OCI-LY7 (cell line): ENCODE data around the gene FAM76A. TPM values are rescaled to one million over a fixed set of nuclear protein-coding genes. Genes with fewer than 3 reads are reported as not detected.

ENCODE experiments used
- BruUV-seq: library from RNA; stranded (reverse); fragments of 400-500 nt; replicated peaks from 2 replicates; lab custom pipeline; 2021; lab: Mats Ljungman, UMichigan
- CTCF ChIA-PET: fragments of 300-600 bp; sonication (Branson Sonifier 250); formaldehyde crosslinking; loops from one replicate; lab custom pipeline; 2022; ENCODE audit warnings: antibody characterized with exemption; ENCODE audit not compliant: unreplicated experiment; lab: Charles Lee
- POLR2A ChIA-PET: fragments of 300-600 bp; sonication (Branson Sonifier 250); formaldehyde crosslinking; loops from one replicate; lab custom pipeline; 2022; ENCODE audit warnings: antibody characterized with exemption; lab: Charles Lee
- DNase-seq: peaks from one replicate; pipeline ENCODE4 v3.0.0-alpha.2; 2015; ENCODE audit warnings: low spot score
- H2AFZ ChIP-seq: fragments of 200-600 bp; sonication (generic), shearing (Covaris generic); 2 replicates; pipeline ENCODE4 v1.6.1; 2014; ENCODE audit warnings: mild to moderate bottlenecking, antibody characterized with exemption, low read length, moderate library complexity
- H3K27ac ChIP-seq: fragments of 200-600 bp; sonication (generic); 2 replicates; pipeline ENCODE4 v1.5.1; 2014; ENCODE audit warnings: mixed run types, low read depth, mild to moderate bottlenecking, moderate library complexity, low read length, inconsistent platforms; ENCODE audit not compliant: poor library complexity, severe bottlenecking
- H3K36me3 ChIP-seq: fragments of 200-600 bp; sonication (generic); 2 replicates; pipeline ENCODE4 v1.6.1; 2014; ENCODE audit warnings: mild to moderate bottlenecking, antibody characterized with exemption, low read length, moderate library complexity, mixed read lengths; ENCODE audit not compliant: insufficient read depth
- H3K4me1 ChIP-seq: fragments of 200-600 bp; sonication (generic); 2 replicates; pipeline ENCODE4 v1.5.1; 2014; ENCODE audit warnings: mild to moderate bottlenecking, low read length; ENCODE audit not compliant: insufficient read depth, poor library complexity, severe bottlenecking
- H3K4me2 ChIP-seq: fragments of 200-600 bp; sonication (generic); 2 replicates; pipeline ENCODE4 v1.6.1; 2014; ENCODE audit warnings: mild to moderate bottlenecking, low read length
- H3K4me3 ChIP-seq: fragments of 200-600 bp; sonication (generic); 2 replicates; pipeline ENCODE4 v1.5.1; 2014; ENCODE audit warnings: mild to moderate bottlenecking, low read depth, low read length; ENCODE audit not compliant: poor library complexity, severe bottlenecking
- H3K79me2 ChIP-seq: fragments of 200-600 bp; sonication (generic); 2 replicates; pipeline ENCODE4 v1.6.1; 2016; ENCODE audit warnings: low read depth, mild to moderate bottlenecking, low read length, moderate library complexity, mixed read lengths; ENCODE audit not compliant: insufficient read depth
- H3K9me2 ChIP-seq: fragments of 200-600 bp; sonication (generic); 2 replicates; pipeline ENCODE4 v1.6.1; 2016; ENCODE audit warnings: mild to moderate bottlenecking, low read length, mixed read lengths; ENCODE audit not compliant: insufficient read depth
- H3K9me3 ChIP-seq: fragments of 200-600 bp; sonication (generic); 2 replicates; pipeline ENCODE4 v1.6.1; 2014; ENCODE audit warnings: mild to moderate bottlenecking, mixed run types, low read length, mixed read lengths
- H4K20me1 ChIP-seq: fragments of 200-600 bp; sonication (generic); 2 replicates; pipeline ENCODE4 v1.6.1; 2014; ENCODE audit warnings: mild to moderate bottlenecking, antibody characterized with exemption, low read length, moderate library complexity, mixed read lengths; ENCODE audit not compliant: insufficient read depth
- EZH2phosphoT487 ChIP-seq: fragments of 200-600 bp; sonication (generic); IDR thresholded peaks from 2 replicates; pipeline ENCODE4 v1.6.1; 2018; ENCODE audit warnings: low read depth, borderline replicate concordance, mild to moderate bottlenecking, mixed run types, antibody characterized with exemption, low read length, moderate library complexity, mixed read lengths
- intact Hi-C: fragments of 100-400 bp; cut with micrococcal nuclease; formaldehyde crosslinking; loops from one replicate; pipeline ENCODE4 v1.10.0; 2022; ENCODE audit not compliant: unreplicated experiment
- total RNA-seq, 2 experiments: library from RNA; depleted of rRNA in 1 of 2; stranded (reverse); fragments of >200 nt in 1 of 2; shearing (Covaris generic) in 1 of 2; gene quantifications; 2 replicates each; pipeline ENCODE4 v1.2.3, GENCODE V29; 2014 to 2022
- TF ChIP-seq, protein P1 (sequence below): fragments of 200-600 bp; sonication (generic); conservative IDR thresholded peaks from 2 replicates; pipeline ENCODE4 v1.5.1; 2014; ENCODE audit warnings: mild to moderate bottlenecking, antibody characterized with exemption, low read length, moderate library complexity, mixed read lengths

Gene FAM76A
- total RNA-seq, 2 experiments from 2014 or later, result 16.3 to 18.6 TPM

DNA sequence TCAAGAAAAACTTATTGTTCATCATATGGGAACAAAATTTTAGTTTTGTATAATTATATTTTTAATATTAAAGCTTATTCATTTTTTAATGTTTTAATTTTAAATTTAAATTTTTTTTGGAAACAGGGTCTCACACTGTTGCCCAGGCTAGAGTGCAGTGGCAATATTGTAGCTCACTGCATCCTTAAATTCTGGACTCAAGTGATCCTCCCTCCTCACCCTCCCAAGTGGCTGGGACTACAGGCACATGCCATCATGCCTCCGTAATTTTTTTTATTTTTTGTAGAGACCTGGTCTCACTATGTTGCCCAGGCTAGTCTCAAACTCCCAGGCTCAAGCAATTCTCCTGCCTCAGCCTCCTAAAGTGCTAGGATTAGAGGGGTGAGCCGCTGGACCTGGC lies 20.2 kb upstream of the FAM76A start:
- Histone ChIP-seq H3K9me2 (no peaks in the 10 kb centered on the region), H3K27ac (no peak overlapping the region), H3K79me2 (no peaks in the 10 kb centered on the region), H3K4me2 (no peak overlapping the region), H3K4me3 (no peak overlapping the region), H4K20me1 (no peaks in the 10 kb centered on the region), H3K36me3 (no peaks in the 10 kb centered on the region), H3K9me3 (peaks cover 11% of the 10 kb centered on the region; the same call in 1 of the 2 replicates), H3K4me1 (no peaks in the 10 kb centered on the region), H2AFZ (no peak overlapping the region)
- no peak for TF ChIP-seq EZH2phosphoT487
- TF ChIP-seq, protein P1, sequence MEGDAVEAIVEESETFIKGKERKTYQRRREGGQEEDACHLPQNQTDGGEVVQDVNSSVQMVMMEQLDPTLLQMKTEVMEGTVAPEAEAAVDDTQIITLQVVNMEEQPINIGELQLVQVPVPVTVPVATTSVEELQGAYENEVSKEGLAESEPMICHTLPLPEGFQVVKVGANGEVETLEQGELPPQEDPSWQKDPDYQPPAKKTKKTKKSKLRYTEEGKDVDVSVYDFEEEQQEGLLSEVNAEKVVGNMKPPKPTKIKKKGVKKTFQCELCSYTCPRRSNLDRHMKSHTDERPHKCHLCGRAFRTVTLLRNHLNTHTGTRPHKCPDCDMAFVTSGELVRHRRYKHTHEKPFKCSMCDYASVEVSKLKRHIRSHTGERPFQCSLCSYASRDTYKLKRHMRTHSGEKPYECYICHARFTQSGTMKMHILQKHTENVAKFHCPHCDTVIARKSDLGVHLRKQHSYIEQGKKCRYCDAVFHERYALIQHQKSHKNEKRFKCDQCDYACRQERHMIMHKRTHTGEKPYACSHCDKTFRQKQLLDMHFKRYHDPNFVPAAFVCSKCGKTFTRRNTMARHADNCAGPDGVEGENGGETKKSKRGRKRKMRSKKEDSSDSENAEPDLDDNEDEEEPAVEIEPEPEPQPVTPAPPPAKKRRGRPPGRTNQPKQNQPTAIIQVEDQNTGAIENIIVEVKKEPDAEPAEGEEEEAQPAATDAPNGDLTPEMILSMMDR, result no peak
- no TSS peak for BruUV-seq
- ChIA-PET POLR2A (no interaction called here), CTCF (interaction anchor here (1.1 kb wide), 1 partner anchor 12 kb away, joined by 4 read pairs; no protein-coding TSS in a partner anchor)
- no peak for DNase-seq
- intact Hi-C loops, result no loop called here

DNA sequence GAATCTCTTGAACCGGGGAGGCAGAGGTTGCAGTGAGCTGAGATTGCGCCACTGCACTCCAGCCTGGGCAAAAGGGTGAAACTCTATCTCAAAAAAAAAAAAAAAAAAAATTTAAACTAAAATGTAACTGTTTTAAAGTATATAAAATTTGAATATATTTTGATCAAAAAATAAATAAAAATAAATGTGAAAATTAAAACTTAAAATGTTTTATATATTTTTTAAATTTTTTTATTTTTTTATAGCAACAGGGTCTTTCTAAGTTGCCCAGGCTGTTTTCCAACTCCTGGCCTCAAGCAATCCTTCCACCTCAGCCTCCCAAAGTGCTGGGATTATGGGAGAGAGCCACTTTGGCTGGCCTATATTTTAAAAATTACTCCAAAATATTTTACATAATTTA lies 15.2 kb upstream of the FAM76A start:
- Histone ChIP-seq H3K27ac (no peak overlapping the region), H3K36me3 (no peaks in the 10 kb centered on the region), H3K4me1 (no peaks in the 10 kb centered on the region), H3K79me2 (no peaks in the 10 kb centered on the region), H3K4me3 (no peak overlapping the region), H3K4me2 (no peak overlapping the region), H2AFZ (no peak overlapping the region), H4K20me1 (no peaks in the 10 kb centered on the region), H3K9me3 (no peaks in the 10 kb centered on the region), H3K9me2 (no peaks in the 10 kb centered on the region)
- ChIA-PET POLR2A (no interaction called here), CTCF (no interaction called here)
- TF ChIP-seq, protein P1, result no peak
- no peak for TF ChIP-seq EZH2phosphoT487
- DNase-seq, result no peak
- BruUV-seq, result no TSS peak
- intact Hi-C loops, result no loop called here

DNA sequence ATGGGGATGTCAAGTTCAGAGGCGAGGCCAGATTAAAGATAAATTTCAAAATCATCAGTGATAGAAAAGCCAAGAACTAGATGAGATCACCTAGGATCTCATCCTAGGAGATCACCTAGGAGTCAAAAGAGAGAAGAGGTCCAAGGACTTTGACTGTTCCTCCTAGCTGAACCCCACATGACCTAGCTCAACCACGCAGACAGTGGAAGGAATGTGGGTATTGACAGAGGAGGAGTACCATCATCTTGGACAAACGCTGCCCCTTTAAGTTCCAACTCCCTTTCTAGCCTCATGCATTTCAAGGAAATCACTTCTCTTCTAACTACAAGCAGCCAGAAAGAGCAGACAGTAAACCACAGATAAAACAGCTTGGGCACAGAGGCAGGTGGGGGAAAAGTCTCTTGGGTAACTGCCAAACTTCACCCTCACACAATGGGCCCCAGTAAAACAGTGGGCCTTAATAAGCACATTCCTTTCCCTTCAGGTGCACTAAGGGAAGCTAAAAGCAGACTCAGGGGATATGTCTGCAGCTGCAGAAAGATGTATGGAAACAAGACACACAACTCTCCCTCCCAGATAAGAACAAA lies 12.5 kb upstream of the FAM76A start:
- no TSS peak for BruUV-seq

More for the DNA sequence above, 12.5 kb upstream of the FAM76A start:
- Histone ChIP-seq H3K79me2 (no peaks in the 10 kb centered on the region), H3K36me3 (no peaks in the 10 kb centered on the region), H3K9me3 (0 out of 2 replicates have a peak, but pooled peaks cover 6% of the 10 kb centered on the region), H3K4me2 (no peak overlapping the region), H3K9me2 (no peaks in the 10 kb centered on the region), H3K4me1 (no peaks in the 10 kb centered on the region), H3K4me3 (no peak overlapping the region), H4K20me1 (no peaks in the 10 kb centered on the region), H2AFZ (no peak overlapping the region), H3K27ac (no peak overlapping the region)
- intact Hi-C loops, result no loop called here
- ChIA-PET POLR2A (no interaction called here), CTCF (no interaction called here)
- no peak for DNase-seq
- TF ChIP-seq, protein P1, result no peak
- no peak for TF ChIP-seq EZH2phosphoT487
